Measurements from ENCODE around the gene FLT4. TPM values are rescaled to one million over a fixed set of nuclear protein-coding genes. Genes with fewer than 3 reads are reported as not detected.

The FLT4 gene
- total and polyA plus RNA-seq, 9 of the 15 experiments (the other 6 are each of a cell fraction or from before 2014, with no cell fraction given) = 0.01 to 0.42 (median 0.14) TPM; not detected in 2

DNA sequence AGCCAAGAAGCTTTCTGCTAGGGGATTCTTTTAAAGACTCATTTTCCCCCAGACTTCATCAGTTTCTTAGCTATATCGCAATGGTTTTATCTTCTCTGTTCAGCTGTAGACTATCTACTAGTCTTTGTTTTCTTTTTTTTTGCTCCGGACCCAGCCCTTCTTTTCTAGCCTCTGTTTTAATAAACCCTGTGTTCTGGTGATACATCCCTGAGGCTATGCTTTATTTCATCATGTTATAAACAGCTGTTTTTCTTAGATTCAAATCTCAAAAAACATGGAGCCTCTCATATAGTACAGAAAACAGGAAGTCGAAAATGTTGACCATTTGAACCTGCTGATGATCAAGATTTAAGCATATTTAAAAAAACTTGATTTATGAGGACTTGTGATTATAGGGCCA is 95.9 kb downstream of the FLT4 start (continued):
- TF ChIP-seq MXD1 (CRISPR knock-in tag; IDR thresholded peaks at IDR 0.05; ENCODE audit: borderline replicate concordance, poor library complexity, severe bottlenecking) (no peak), TAF15 (IDR thresholded peaks at IDR 0.05; ENCODE audit: low read depth, low read length) (no peak), MAFK (IDR thresholded peaks at IDR 0.05; ENCODE audit: low read length) (no peak), FOXJ2 (tag; IDR thresholded peaks at IDR 0.05) (no peak), ZNF280A (IDR thresholded peaks at IDR 0.05; ENCODE audit: low read depth, partially characterized antibody) (no peak), NONO (IDR thresholded peaks at IDR 0.05; ENCODE audit: low read depth in 2 of 2, low read length in 1 of 2) (no peak), KLF10 (CRISPR knock-in tag; IDR thresholded peaks at IDR 0.05) (no peak), FUS (optimal IDR thresholded peaks at IDR 0.05; ENCODE audit: low read depth, low read length) (no peak), EWSR1 (IDR thresholded peaks at IDR 0.05; ENCODE audit: borderline replicate concordance, low read depth, partially characterized antibody) (no peak), ZNF583 (CRISPR knock-in tag; IDR thresholded peaks at IDR 0.05) (no peak), L3MBTL2 (IDR thresholded peaks at IDR 0.05) (no peak; the same call in 1 of the 2 replicates), GTF2B (IDR thresholded peaks at IDR 0.05; ENCODE audit: extremely low read depth, insufficient read length) (no peak), CHD2 (IDR thresholded peaks at IDR 0.05; ENCODE audit: low read depth, low read length) (no peak), ZKSCAN1 (IDR thresholded peaks at IDR 0.05; ENCODE audit: low read depth, low read length) (no peak), ZNF324 (CRISPR knock-in tag; IDR thresholded peaks at IDR 0.05) (no peak), ILK (tag; IDR thresholded peaks at IDR 0.05; ENCODE audit: borderline replicate concordance, low read depth) (no peak), ERF (CRISPR knock-in tag; IDR thresholded peaks at IDR 0.05) (no peak), DPF2 (IDR thresholded peaks at IDR 0.05) (peak; percentile 93)
- TF ChIP-seq, protein P1, sequence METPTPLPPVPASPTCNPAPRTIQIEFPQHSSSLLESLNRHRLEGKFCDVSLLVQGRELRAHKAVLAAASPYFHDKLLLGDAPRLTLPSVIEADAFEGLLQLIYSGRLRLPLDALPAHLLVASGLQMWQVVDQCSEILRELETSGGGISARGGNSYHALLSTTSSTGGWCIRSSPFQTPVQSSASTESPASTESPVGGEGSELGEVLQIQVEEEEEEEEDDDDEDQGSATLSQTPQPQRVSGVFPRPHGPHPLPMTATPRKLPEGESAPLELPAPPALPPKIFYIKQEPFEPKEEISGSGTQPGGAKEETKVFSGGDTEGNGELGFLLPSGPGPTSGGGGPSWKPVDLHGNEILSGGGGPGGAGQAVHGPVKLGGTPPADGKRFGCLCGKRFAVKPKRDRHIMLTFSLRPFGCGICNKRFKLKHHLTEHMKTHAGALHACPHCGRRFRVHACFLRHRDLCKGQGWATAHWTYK (CRISPR knock-in tag; IDR thresholded peaks at IDR 0.05) = no peak
